Superior temporal gyrus (tissue), 1 donor: ENCODE data around the gene TMEM170B.

Experiments
- DNase-seq: peaks from one replicate; pipeline ENCODE4 v3.0.0-alpha.2; 2016; ENCODE audit errors: extremely low spot score

Gene TMEM170B

DNA sequence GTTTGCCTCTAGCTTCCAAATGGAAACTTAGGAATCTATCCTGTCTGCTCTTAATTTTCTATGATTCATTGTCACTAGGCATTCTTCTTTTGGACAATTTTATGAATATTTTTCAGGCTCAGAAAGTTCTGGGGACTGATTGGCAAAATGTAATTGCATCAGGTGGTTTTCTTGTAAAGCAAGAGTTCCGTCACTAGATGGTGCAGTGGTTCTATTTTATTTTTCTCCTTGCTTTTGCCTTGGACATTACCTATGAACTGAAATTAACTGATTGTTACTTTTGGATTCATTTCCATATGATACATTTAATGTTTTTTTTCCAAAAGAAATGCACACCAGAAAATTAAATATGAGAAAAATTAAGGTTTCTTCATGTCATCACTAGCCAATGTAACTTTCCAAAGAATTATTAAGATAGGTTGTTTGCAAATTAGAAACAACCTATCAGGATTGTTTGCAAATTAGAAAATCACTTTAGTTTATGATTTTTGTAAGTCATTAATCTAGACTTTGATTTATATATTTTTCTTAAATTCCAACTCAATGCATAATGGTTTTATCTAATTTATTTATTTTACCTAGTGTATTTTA lies 48.0 kb downstream of the TMEM170B start:
- DNase-seq = peak; percentile 83

DNA sequence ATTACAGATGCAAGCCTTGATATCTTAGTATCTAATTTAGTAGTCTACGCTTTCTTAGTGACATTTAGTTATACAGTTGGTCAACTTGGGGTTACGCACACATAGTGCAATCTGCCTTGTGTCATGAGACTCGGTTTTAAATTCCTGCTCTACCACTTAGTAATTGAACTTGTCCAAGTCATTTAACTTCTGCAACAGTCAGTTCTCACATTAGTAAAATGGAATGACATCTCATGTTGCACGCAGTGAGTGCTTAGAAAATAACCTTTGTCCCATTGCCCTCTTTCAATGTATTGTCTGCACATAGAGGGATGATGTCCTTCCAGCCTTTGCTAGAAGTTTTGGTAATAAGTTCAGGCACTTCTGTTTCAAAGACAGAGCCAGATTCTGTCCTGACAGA lies 48.6 kb downstream of the TMEM170B start:
- DNase-seq = no peak

DNA sequence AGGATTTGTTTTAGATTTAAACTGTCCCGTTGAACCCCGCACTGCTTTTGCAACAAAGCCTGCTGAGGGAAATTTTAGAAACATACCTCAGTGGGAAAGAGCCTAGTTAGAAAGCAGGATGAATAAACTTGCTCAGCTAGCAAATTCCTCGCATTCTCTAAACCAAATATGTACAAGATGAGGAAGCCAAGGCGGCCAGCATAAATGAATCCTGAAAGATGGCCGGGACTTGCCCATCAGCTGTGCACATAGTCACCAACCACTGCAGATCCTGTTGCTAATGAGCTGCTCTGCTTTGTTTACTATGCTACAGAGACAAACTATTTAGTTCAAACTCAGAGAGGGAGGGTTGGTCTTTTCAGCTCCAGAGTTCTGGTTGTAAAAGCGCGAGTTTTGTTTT lies 49.0 kb downstream of the TMEM170B start:
- no peak for DNase-seq

DNA sequence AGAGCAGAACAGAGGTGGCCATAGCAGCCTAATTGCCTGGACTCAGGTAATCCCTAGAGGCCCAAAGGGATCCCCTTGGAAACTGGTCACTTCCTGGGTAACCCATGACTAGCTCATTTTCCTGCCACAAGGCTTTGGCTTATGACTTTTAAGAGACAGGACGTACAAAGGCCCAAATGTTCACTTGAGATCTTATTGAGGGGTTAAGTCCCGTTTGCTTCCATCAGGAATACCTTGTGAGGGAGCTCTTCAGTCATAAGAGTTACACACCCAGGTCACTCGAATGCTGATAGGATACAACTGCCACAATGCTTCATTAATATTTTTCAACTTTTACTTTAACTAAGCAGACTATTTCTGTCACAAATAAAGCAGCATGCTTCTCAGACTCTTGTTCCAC lies 51.7 kb downstream of the TMEM170B start:
- no peak for DNase-seq

DNA sequence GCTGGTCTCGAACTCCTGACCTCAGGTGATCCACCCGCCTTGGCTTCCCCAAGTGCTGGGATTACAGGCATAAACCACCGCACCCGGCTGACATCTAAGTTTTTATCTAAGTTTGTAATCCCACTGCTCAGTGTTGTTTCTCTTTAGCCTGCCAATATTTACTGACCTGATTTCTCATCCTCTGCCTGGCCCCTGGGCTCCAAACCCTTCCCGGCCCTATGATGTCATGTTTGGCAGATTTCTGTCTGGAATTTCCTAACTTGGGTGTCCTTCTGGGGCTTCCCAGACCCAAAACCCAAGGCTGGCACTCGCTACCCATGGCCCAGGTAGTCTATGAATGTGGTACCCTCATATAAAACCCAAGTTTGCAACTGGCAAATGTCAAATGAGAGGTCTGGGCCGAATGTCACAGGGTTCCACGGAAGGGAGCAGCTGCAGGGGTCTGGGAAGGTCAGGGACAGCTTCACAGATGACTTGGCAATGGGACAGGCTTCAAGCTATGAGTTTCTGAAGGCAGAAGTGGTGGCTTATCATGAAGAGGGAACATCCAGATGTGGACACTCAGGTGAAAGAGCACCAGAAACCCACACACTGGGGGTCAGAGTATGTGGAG lies 54.9 kb downstream of the TMEM170B start:
- DNase-seq = no peak

DNA sequence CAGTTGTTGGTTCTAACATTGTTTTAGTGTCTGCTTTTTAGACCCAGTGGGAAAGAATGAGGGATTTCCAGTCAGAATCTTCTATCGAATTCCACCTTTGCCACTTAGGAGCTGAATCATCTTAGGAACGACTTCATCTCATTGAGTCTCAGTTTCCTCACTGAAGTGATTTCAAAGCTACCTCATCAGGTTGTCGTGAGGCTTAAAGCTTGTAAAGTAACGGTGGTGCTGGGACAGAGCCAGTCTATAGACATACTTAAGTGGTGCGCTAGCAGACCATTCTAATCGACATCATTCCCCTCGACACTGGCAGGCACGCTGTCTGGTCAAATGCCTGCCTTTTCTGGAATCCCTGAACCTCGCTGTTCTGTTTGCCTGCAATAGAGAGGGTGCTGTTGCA lies 55.5 kb downstream of the TMEM170B start:
- no peak for DNase-seq

DNA sequence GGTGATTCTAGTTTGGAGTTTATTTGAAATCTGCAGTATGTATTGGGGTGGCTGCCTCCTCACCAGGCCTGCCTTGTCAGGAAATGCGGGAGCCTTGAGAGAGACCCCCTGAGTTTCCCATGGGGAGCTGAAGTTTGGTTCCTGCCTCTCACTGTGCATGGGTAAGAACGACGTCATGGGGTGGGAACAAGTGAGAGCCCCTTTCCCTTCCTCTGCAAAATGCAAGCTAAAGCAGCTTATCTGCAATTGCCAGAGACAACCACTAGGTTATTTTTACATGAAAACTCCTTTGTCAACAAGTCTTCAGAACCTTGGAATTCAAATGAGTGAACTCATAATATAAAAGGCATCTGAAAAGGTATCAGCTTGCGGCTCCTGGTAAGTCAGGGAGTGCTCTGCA lies 58.4 kb downstream of the TMEM170B start:
- DNase-seq = no peak

DNA sequence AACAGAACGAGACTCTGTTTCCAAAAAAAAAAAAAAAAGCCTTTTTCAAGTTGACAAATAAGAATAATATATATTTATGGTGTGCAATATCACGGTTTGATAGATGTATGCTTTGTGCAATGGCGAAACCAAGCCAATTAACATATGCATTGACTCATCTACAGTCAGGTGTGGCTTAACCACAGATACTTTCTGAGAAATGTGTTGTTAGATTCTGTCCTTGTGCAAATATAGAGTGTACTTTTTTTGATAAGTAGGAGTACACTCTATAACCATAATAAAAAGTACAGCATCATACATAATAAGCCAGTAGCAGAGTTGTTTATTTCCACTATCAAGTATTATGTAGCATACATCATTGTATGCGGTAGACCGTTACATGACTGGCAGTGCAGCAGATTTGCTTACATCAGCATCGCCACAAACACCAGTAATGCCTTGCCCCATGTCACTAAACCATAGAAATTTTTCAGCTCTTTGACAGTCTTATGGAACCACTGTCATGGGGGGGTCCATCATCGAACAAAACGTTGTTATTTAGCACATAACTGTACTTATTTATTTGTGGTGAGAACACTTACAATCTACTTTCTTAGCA lies 59.2 kb downstream of the TMEM170B start:
- DNase-seq = no peak

DNA sequence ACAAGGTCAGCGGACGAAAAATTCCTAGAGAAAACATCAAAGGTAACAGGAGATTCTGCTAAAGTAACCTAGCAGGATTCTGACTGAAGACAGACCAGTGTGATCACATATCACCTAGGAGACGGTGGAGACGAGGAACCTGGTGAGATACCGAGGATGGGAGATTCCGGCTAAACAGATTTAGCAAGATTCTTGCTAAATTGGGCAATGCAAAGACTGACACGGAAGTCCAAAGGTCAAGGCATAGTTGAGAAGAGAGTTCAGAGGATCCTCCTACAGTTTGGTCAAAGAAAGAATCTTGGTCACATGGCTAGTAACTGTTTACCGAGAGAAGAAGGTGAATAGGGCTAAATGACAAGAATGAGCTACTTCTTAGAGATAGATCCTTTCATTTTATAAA lies 61.1 kb downstream of the TMEM170B start:
- no peak for DNase-seq

DNA sequence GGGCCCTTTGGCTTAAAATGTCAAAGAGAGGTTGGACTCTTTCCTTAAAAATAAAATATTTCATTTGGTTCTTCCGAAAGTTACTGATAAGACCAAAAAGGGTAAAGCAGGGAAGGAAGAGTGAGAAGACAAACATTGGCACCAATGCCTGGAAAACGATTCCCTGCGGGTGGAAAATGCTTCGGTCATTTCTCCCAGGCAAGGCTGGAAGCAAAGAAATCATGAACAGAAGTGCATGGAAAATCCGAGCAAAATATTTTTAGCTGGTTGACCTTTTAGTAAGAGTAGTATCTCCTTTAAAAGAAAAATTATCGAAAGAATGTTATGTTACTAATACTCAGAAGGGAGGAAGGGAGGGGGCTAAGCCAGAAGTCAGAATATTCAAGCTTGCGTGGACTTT lies 62.7 kb downstream of the TMEM170B start:
- no peak for DNase-seq

DNA sequence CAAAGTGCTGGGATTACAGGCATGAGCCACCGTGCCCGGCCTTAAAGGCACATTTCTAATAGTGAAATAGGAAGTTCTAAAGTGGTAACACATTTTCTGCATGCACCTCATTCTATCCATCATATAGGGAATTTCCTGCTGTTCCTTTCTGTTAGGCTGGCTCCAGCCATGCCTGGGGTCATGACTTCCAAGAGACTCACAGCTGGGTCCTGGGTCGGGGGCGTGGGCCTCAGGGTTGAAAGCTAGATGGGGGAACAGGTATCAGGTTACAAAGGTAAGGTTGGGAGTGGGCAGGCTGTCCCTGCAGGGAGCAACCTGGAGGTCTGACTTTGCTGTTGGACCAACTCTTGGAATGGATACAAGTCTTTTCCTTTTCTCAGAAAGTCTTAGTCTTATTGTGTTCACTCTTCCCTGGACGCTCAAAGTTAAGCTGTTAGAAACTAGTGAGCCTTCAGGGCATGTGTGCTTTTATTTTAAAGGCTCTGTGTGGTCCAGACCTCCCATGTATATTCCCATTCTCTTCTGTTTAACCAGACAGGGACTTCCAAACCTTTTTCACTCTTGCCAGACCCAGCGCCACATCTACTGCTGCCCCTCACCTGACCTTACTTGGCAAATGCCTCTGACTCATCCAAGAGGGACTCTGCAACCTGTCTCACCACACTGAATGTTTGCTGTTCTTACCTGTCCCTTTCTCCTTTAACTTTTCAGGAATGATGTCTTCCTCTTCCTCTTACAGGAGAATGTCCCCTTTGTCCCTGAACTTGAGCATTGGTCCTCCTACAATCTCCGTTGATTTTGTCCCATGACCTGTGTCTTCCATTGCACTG lies 64.4 kb downstream of the TMEM170B start:
- DNase-seq = no peak

DNA sequence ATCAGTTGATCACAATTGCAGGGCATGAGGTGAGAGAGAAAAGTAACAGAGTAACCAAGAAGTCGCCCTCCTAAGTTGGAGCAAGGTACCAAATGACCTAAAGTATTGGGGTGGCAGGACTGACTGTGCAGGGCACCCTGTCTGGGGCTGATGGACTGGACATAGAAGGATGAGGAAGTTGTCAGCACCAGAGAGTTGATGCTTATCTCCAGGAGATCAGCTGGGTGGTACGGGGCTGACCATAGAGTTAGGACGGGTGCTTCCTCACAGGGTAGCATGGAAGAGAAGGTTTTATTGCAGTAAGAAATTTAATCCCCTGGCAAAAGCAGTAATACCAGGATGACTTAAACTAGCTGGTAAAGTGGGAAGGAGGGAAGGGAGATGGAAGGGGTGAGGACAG lies 66.7 kb downstream of the TMEM170B start:
- no peak for DNase-seq

DNA sequence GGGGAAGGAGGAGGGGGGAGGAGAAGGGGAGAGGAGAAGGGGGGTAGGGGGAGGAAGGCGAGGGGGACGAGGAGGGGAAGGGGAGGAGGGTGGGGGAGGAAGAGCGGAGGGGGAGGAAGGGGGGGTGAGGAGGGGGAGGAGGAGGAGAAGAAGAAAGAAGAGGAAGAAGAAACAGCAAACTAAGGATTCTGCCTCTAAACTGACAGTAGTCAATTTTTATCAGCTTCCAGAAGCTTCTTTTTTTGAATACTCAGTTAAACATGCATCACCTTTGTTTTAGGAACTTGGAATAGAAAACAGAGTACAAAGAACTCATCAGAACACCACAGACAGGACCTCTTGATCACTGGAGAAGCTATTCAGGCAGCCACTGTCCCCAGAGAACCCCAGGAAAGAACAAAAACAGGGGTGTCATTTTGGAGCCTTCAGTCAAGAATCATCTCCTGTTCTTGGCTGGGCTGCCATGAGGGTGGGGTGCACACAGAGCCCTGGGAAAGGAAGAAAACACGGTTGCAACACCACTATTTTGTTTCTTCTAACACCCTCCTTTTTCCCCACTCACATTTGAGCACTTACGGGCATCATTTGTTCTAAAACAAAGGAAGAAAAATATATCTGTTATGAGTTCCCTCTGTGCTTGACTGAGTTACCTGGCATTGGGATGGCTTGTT lies 67.4 kb downstream of the TMEM170B start:
- no peak for DNase-seq

DNA sequence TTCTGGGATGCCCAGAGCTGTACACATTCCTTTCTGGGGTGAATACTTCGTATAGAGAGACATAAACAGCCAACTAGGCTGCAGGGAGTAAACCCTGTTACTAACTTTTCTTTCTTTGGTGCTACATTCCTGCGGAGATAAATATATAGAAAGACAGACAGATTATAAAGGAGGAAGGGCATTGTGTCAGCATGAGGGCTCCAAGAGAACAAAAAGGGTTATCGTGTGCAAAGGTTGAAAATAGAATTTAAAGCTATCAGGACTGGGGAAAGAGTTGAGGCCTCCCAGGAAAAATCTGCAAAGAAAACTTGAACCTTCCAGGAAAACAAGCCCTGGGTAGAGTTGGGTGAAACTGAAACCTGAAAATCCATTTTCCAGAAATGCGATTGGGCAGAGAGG lies 68.0 kb downstream of the TMEM170B start:
- DNase-seq = no peak

DNA sequence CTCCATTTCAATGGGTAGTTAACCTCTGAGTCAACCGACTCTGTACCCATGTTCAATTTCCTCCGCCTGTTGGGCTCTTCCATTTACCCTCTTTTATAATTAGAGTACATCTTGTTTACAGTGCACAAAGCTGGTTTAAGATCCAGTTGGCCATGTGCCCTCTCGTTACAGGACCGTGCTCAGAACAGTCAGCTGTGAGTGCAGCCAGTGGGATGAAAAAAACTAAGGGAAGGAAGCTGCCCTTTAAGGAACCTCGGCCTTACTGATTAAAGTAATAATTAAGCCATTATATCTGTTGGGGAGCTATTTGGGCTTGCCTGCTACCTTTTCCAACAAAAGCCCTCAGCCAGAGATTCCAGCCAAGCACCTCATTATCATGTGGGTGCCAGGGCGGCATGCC lies 68.8 kb downstream of the TMEM170B start:
- DNase-seq = peak; percentile 26

DNA sequence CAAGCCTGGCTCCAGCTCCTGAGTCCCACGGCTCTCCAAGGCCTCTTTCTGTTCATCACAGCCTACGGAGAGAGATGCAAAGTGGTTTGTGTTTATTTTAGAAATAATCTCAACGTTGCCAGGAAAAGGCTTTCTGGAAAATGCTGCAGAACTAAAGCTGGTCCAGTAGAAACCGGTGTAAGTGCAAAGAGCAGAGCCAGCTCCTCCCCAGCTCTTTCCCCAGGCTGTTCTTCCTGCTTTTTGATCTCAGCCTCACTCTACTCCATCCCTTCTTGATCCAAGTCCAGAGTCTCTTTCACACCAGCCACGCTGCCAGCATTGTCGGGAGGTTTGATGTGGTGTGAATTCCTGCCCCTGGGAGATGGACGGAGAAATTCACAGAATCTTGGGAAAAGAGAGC lies 69.8 kb downstream of the TMEM170B start:
- DNase-seq = peak; percentile 47

DNA sequence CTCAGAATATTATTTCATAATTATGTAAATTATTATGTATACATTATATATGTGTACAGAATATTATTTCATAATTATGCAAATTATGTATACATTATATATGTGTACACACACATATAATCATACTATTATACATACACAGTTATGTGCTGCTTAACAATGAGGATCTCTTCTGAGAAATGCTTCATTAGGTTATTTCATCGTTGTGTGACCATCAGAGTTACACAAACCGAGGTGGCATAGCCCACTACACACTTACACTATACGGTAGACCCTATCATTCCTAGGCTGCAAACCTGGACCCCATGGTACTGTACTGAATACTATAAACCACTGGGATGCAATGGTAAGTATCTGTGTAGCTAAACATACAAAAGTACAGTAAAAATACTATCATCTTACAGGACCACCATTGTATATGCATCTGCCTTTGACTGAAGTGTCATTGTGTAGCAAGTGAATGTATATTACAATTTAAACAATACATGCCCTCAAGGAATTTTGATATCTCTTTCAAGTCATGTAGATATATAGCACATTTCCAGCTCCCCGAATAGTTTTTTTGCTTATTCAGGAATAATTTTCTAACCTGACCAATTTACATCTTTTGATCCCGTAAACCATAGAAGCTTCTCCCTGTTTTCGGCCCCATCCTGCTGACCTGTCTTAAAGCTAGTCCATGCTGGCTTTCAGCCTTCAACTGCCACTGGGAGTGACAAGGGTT lies 71.2 kb downstream of the TMEM170B start:
- DNase-seq = no peak

DNA sequence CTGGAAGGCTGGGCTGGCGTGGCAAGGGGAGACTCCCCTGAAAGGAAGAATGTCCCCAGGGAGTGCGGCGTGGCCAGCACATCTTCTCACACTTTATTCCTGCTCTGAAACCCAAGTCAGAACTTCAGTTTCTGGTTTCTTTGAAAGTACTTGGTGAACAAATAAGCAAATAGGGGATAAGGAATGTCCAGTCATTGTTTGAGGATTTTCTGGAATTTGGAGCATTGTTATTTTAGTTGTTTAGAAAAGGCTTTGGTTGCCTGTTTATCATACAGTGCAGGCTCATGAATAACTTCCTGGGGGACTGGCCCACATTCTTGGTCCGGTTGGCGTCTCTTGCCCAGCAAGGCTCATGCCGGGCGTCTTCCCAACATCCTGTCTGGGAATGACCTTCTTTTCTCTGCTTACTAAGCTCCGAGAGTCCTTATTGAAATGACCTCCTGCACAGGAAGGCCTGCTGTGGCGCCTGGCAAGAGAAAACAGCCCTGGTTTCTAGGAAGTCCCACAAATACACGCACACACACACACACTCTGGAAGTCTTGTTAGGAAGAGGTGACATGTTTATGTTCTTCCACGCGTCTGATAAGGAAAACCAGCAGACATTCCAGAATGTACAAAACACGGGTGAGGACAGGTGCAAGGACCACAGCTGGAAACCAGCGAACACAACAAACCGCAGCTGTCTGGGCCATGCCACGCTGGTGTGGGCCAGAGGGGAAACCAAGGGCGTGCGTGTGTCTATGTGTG lies 71.9 kb downstream of the TMEM170B start:
- no peak for DNase-seq

DNA sequence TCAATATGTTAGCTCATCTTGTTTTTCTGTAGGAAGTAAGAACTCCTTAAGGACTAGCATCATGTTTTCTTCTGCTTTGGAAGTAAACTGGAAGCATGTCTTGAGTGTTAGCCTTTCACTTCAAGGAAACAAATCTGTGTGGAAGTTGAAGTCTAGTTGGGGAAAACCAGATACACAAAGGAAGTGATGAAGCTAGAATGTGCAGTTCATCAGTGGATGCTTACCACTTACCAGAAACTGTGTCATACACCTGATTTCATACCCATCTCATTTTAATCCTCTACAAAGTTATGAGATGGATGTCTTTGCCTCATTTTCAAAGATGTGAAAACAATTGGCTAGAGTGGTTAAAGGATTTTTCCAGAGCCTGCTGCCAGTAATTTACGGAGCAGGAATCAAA lies 75.8 kb downstream of the TMEM170B start:
- DNase-seq = no peak

DNA sequence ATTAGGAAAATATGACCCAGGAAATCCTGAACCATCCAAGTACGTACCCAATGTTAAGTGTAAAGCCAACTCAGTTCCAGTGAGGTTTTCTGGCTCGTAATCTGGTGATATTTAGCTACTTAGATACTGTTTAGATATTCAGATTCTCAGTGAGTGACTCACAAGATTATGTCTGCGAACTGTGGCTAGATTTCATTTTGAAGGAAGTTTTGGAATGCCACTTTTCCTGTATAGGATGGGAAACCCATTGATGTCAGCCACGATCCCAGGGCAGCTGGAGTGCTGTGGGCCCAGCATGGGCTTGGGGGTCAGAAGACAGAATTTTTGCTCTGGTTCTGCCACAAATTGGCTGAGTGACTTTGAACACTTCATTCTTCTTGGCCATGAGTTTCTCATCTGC lies 76.3 kb downstream of the TMEM170B start:
- no peak for DNase-seq
